Measurements from ENCODE around the gene FUT2.

DNA sequence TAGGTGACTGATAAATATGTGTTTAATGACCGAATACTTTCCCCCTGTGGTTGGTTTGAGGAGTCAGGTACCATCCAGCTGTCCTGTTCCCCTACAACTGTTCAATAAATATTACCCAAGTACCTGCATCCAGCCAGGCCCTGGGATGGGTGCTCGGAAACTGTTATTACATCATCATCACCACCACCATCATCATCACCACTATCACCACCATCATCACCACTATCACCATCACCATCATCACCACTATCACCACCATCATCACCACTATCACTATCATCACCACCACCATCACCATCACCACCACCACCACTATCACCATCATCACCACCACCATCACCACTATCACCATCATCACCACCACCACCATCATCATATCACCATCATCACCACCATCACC lies 27.0 kb upstream of the FUT2 start:
- TF ChIP-seq, protein P1, sequence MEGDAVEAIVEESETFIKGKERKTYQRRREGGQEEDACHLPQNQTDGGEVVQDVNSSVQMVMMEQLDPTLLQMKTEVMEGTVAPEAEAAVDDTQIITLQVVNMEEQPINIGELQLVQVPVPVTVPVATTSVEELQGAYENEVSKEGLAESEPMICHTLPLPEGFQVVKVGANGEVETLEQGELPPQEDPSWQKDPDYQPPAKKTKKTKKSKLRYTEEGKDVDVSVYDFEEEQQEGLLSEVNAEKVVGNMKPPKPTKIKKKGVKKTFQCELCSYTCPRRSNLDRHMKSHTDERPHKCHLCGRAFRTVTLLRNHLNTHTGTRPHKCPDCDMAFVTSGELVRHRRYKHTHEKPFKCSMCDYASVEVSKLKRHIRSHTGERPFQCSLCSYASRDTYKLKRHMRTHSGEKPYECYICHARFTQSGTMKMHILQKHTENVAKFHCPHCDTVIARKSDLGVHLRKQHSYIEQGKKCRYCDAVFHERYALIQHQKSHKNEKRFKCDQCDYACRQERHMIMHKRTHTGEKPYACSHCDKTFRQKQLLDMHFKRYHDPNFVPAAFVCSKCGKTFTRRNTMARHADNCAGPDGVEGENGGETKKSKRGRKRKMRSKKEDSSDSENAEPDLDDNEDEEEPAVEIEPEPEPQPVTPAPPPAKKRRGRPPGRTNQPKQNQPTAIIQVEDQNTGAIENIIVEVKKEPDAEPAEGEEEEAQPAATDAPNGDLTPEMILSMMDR (IDR thresholded peaks at IDR 0.05; ENCODE audit: poor library complexity, severe bottlenecking), result no peak
- TF ChIP-seq EZH2 (IDR thresholded peaks at IDR 0.05; ENCODE audit: borderline replicate concordance, insufficient read depth, low read length, poor library complexity, severe bottlenecking), result no peak
- TF ChIP-seq POLR2AphosphoS5 (IDR thresholded peaks at IDR 0.05), result no peak
- TF ChIP-seq TAF1 (IDR thresholded peaks at IDR 0.05; ENCODE audit: low read depth), result no peak
- no peak for TF ChIP-seq EP300 (conservative IDR thresholded peaks at IDR 0.05; ENCODE audit: poor library complexity, severe bottlenecking)
- TF ChIP-seq, protein P2, sequence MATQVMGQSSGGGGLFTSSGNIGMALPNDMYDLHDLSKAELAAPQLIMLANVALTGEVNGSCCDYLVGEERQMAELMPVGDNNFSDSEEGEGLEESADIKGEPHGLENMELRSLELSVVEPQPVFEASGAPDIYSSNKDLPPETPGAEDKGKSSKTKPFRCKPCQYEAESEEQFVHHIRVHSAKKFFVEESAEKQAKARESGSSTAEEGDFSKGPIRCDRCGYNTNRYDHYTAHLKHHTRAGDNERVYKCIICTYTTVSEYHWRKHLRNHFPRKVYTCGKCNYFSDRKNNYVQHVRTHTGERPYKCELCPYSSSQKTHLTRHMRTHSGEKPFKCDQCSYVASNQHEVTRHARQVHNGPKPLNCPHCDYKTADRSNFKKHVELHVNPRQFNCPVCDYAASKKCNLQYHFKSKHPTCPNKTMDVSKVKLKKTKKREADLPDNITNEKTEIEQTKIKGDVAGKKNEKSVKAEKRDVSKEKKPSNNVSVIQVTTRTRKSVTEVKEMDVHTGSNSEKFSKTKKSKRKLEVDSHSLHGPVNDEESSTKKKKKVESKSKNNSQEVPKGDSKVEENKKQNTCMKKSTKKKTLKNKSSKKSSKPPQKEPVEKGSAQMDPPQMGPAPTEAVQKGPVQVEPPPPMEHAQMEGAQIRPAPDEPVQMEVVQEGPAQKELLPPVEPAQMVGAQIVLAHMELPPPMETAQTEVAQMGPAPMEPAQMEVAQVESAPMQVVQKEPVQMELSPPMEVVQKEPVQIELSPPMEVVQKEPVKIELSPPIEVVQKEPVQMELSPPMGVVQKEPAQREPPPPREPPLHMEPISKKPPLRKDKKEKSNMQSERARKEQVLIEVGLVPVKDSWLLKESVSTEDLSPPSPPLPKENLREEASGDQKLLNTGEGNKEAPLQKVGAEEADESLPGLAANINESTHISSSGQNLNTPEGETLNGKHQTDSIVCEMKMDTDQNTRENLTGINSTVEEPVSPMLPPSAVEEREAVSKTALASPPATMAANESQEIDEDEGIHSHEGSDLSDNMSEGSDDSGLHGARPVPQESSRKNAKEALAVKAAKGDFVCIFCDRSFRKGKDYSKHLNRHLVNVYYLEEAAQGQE (IDR thresholded peaks at IDR 0.05; ENCODE audit: borderline replicate concordance), result no peak
- TF ChIP-seq MXI1 (conservative IDR thresholded peaks at IDR 0.05; ENCODE audit: poor library complexity, severe bottlenecking), result no peak

Data from neural cell (in vitro differentiated cells).